ENCODE measurements around the gene UBXN10.

The UBXN10 gene, protein sequence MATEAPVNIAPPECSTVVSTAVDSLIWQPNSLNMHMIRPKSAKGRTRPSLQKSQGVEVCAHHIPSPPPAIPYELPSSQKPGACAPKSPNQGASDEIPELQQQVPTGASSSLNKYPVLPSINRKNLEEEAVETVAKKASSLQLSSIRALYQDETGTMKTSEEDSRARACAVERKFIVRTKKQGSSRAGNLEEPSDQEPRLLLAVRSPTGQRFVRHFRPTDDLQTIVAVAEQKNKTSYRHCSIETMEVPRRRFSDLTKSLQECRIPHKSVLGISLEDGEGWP

DNA sequence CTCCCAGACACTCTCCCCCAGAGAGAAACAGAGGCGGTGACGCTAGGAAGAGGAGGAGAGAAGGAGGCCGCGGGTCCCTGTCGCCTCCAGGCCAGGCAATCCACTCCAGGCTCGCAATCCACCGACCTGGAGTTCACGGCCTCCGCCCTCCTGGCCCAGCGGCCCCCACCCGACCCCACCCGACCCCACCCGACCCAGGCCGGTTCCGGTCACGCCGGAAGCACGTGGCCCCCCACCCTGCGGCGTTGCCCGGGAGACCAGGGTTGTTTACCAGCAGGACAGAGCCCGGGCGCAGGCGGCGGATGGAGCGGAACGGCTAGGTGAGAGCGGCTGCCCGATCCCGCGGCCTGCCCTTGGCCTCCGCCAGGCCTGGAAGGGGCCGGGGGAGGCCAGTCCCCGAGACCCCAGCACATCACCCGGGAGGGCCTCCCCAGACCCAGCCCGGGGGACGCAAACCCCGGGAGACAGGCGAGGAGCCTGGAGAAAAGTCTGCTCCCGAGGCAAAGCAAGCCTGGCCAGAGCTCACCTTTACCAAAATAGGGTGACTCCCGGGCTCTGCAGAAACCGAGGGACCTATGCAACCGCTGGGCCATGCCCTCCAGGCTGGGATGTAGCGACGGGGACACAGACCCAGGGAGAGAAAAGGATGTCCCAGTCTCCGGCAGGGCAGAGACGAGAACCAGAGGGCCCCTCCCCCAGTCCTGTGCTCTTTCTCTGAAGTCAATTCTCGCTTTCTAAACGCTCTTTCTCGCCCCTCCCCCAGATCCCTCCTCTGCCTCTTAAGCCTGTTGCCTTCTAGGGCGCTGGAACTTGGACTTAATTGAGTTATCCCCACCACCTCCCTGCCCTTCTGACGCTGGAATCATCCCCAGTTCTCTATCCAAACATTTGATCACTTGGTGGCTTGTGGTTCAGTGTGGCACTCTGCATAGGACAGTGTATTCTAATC lies at the start of gene UBXN10, which contains the start of gene PLA2G2C:
UBXN10 (plus strand) TSS at position 263 of the 949 bp plus-strand sequence. CDS start 4,466 bp downstream, outside the sequence.
PLA2G2C (minus strand) TSS at position 685 of the 949 bp plus-strand sequence. CDS start 9,155 bp downstream, outside the sequence.
- no peak for FAIRE-seq
- TF ChIP-seq, protein P1, sequence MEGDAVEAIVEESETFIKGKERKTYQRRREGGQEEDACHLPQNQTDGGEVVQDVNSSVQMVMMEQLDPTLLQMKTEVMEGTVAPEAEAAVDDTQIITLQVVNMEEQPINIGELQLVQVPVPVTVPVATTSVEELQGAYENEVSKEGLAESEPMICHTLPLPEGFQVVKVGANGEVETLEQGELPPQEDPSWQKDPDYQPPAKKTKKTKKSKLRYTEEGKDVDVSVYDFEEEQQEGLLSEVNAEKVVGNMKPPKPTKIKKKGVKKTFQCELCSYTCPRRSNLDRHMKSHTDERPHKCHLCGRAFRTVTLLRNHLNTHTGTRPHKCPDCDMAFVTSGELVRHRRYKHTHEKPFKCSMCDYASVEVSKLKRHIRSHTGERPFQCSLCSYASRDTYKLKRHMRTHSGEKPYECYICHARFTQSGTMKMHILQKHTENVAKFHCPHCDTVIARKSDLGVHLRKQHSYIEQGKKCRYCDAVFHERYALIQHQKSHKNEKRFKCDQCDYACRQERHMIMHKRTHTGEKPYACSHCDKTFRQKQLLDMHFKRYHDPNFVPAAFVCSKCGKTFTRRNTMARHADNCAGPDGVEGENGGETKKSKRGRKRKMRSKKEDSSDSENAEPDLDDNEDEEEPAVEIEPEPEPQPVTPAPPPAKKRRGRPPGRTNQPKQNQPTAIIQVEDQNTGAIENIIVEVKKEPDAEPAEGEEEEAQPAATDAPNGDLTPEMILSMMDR (IDR thresholded peaks at IDR 0.05; ENCODE audit: insufficient read depth, missing control alignments): no peak
- DNase-seq (ENCODE audit: insufficient read length, low spot score): no peak

DNA sequence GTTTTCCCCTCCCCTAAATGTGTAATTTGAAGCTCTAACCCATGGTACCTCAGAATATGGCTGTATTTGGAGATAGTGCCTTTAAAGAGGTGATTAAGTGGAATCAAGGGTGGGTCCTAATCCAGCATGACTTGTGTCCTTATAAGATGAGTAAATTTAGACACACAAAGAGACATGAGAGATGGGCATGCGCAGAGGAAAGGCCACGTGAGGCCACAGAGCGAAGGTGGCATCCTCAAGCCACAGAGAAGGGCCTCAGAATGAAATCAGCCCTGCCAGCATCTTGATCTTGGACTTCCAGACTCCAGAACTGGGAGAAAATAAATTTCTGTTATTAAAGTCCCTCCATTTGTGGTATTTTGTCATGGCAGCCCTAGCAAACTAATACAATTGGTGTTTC lies 49.6 kb upstream of the UBXN10 start:
- FAIRE-seq (no peak), DNase-seq (ENCODE audit: insufficient read length, low spot score) (no peak)
- TF ChIP-seq, protein P1 (IDR thresholded peaks at IDR 0.05; ENCODE audit: insufficient read depth, missing control alignments): no peak

DNA sequence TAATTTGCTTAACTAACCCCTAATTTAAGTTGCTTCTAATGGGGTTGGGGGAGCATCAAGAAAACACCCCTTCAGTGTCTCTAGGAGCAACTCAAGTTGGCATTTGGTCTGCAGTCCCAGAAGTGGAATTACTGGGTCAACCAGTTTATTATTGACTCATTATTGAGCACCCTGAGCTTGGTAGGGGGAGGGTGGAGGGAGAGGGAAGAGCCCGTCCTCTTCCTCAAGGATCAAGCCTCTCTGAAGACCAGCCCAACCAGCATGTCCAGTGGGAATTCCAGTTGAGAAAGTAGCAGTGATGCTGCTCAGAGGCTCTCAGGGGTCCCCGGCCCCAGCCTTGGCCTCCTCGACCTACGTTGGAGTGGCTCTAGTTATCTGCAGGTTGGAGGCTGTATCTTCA lies 48.8 kb upstream of the UBXN10 start:
- no peak for DNase-seq (ENCODE audit: insufficient read length, low spot score)
- TF ChIP-seq, protein P1 (IDR thresholded peaks at IDR 0.05; ENCODE audit: insufficient read depth, missing control alignments): no peak
- no peak for FAIRE-seq

DNA sequence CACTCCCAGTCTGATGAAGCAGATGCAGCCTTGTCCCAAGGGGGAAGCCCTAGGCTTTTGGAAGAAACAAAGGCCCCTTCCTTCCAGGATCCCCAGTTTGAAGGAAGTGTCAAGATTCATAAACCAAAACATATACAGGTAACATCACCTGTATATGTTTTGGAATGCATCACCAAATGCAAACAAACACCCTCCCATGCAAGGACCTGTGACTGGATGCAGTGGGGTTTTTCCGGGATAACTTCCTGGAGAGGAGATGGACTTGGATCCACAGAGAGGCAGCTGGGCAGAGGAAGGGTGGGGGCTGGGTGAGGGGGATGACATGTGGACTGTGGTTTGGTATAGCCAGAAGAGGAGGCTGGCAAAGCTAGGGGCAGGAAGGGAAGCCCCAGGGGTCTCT lies 48.3 kb upstream of the UBXN10 start:
- no peak for DNase-seq (ENCODE audit: insufficient read length, low spot score)
- TF ChIP-seq, protein P1 (IDR thresholded peaks at IDR 0.05; ENCODE audit: insufficient read depth, missing control alignments): no peak
- no peak for FAIRE-seq

DNA sequence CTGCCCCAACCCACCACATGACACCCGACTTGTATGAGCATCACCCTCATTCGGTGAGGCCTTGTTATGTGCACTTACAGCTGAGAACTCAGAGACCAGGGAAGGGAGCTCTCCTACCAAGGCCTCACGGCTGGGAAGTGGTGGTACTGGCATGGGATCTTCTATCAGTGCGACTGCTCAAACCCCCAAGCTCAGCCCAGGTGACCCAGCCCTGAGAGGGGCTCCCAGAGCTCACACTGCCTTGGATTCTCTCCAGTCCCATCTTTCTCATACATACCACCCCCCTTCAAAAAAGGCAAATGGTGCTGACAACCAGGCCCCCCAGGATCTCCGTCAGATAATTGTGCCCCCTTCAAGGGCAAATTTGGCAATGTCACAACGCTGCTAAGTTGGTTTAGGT lies 47.5 kb upstream of the UBXN10 start:
- TF ChIP-seq, protein P1 (IDR thresholded peaks at IDR 0.05; ENCODE audit: insufficient read depth, missing control alignments): no peak
- DNase-seq (ENCODE audit: insufficient read length, low spot score) (no peak), FAIRE-seq (no peak)

DNA sequence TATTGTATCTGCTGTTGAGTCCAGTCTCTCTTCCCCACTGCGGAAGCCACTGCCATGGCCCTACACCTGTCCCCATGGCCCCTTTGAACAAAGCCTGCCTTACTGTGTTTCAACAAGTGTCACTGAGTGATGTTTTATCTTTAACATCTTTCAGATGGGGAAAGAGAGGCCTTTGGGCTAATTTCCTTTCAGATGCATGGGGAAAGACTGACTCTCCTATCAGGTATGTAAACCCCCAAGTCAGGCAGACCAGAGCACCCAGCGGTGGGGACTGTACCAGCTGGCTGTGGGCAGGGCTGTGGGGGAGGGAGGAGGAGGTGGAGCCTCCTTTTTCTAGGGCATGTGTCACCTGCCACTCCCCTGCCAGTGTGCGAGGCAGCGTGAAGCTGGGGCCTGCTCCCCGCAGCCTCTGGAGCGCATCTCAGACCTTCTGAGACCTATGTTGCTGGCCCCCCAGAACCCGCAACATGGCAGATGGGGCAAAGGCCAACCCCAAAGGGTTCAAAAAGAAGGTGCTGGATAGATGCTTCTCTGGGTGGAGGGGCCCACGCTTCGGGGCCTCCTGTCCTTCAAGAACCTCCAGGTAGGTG lies 46.8 kb upstream of the UBXN10 start, which contains the start of gene PLA2G2F:
PLA2G2F (plus strand) TSS at position 363 of the 590 bp plus-strand sequence; CDS start at position 468, 105 bp downstream.
- DNase-seq (ENCODE audit: insufficient read length, low spot score) (no peak), FAIRE-seq (no peak)
- TF ChIP-seq, protein P1 (IDR thresholded peaks at IDR 0.05; ENCODE audit: insufficient read depth, missing control alignments): no peak

All from D721Med (cell line).